AG10803 (cell line): ENCODE results near the gene VRK1.

Source experiments
- DNase-seq: peaks from one replicate; pipeline ENCODE4 v3.0.0; 2010; ENCODE audit warnings: low read depth
- H3K4me3 ChIP-seq: 2 replicates; pipeline ENCODE4 v1.5.1; 2011; ENCODE audit warnings: mild to moderate bottlenecking, low read length, control low read depth
- TF ChIP-seq, protein P1 (sequence below): conservative IDR thresholded peaks from 2 replicates; pipeline ENCODE4 v1.5.1; 2011; ENCODE audit warnings: mild to moderate bottlenecking, low read length, control low read depth, inconsistent platforms

VRK1 gene

DNA sequence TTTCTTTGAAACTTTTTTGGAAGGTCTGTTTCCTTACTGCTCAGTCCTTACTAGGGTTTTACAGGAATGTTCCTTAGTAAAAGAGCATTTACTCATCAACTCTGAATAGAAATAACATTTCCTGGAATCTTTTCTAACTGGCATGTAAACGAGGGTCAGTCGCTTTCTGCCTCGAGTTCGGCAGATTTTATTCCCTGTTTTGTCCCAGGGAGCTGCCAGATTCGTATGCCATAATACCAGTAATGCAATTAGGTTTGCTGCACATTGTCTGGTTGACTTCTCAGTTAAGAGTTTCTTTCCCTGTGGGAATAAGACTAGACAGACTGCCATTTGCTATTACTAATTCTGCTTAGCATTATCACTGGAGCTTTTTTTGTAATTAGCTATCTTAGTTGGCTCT is 91.9 kb downstream of the VRK1 start:
- no peak overlapping the region for H3K4me3 ChIP-seq
- DNase-seq, result no peak
- TF ChIP-seq, protein P1, sequence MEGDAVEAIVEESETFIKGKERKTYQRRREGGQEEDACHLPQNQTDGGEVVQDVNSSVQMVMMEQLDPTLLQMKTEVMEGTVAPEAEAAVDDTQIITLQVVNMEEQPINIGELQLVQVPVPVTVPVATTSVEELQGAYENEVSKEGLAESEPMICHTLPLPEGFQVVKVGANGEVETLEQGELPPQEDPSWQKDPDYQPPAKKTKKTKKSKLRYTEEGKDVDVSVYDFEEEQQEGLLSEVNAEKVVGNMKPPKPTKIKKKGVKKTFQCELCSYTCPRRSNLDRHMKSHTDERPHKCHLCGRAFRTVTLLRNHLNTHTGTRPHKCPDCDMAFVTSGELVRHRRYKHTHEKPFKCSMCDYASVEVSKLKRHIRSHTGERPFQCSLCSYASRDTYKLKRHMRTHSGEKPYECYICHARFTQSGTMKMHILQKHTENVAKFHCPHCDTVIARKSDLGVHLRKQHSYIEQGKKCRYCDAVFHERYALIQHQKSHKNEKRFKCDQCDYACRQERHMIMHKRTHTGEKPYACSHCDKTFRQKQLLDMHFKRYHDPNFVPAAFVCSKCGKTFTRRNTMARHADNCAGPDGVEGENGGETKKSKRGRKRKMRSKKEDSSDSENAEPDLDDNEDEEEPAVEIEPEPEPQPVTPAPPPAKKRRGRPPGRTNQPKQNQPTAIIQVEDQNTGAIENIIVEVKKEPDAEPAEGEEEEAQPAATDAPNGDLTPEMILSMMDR, result no peak

DNA sequence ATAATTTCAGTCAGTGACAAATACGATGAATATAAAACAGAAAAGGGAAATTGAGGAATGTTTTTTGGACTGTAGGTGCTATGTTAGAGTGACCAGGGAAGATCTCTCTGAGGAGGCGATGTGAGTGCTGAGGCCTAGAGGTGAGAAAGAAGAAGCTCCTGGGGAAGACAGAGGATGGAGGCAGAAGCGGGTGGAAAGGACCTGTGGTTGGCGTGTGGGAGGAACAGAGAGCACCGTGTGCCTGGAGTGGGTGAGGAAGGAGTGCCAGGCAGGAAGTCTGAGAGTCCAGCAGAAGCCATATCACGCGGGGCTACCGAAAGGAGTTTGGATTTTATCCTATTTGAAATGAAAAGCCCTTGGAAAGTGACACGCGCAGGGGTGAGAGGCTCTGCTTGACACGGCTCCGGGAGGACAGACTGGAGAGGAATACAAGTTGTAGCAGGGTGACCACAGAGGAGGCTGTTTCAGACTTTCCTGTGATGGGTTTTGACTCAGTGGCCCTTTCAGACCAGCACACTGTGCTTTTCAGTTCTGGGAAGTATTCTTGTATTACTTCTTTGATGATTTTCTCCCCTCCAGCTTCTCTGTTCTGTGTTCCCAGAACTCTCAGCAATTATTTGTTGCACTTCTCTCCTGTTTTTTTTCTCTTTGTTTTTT is 96.9 kb downstream of the VRK1 start:
- no peak for DNase-seq
- TF ChIP-seq, protein P1, result no peak
- H3K4me3 ChIP-seq, result no peak overlapping the region

DNA sequence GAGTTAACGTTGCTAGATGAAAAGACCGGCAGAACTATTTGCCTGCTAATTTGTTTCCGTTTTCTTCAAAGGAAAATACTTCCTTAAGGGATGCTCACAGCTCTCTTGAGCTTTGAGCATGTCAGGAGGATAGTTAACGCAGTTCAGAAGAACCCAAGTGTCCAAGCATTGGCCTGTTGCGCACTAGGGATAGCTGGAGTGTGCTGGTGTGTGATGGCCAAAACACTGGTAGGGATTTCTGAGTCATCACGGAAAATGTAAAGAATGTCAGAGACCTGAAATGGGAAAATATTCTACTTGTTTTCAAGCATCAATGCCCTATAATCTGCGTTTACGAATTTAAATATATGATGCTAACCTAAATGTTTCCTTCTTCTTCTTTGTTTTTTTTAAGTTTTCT is 97.8 kb downstream of the VRK1 start:
- H3K4me3 ChIP-seq, result no peak overlapping the region
- TF ChIP-seq, protein P1, result no peak
- DNase-seq, result no peak

DNA sequence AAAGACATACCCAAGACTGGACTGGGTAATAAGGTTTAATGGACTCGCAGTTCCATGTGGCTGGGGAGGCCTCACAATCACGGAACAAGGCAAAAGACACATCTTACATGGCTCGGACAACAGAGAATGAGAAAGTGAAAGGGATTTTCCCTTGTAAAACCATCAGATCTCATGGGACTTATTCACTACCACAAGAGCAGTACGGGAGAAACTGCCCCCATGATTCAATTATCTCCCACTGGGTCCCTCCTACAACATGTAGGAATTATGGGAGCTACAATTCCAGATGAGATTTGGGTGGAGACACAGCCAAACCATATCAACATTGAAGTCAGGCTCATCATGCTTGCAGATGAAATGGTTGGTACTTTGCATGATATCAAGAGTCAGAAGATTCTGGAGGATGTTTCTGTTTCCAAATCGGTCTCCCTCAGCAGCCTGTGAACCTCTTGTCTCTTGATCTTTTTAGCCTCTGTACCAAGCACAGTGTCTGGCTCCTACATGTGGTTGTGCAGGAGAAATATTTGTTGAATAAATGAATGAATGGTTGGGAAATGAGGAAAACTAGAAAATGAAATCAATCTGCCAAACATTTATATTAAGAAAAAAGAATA is 98.6 kb downstream of the VRK1 start:
- no peak for DNase-seq
- TF ChIP-seq, protein P1, result no peak
- no peak overlapping the region for H3K4me3 ChIP-seq

DNA sequence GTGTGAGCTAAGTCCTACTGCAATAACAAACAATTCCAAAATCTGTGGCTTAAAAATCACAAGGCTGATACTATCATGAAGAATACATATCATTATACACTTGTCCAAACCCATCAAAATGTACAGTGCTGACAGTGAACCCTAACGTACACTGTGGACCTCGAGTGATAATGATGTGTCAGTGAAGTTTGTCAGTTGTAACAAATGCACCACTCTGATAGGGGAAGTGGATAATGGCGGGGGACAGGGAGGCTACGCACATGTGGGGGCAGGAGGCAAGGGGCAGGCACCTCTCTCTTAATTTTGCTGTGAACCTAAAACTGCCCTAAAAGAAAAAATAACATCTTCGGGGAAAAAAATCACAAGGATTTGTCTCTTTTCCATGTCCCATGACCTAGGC is 100.0 kb downstream of the VRK1 start:
- no peak for DNase-seq
- TF ChIP-seq, protein P1, result no peak
- no peak overlapping the region for H3K4me3 ChIP-seq

DNA sequence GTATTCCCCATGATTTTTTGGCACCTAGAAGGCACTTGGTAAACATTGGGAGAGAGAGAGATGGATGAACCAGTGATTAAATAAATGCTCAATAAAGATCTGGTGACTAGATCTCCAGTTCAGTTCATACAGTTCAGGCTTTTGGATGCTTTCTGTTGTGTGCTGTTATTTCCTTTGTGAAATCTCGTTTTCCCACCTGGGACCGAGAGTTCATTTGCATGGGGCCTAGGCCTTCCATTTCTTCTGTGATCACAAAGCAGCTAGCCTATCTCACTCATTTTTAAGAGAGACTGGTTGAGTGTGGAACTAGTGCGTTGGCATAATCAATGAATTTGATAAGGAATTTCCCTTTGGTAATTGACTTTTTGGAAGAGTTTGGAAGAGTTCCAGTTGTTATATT is 104.0 kb downstream of the VRK1 start:
- TF ChIP-seq, protein P1, result no peak
- no peak for DNase-seq
- H3K4me3 ChIP-seq, result no peak overlapping the region

DNA sequence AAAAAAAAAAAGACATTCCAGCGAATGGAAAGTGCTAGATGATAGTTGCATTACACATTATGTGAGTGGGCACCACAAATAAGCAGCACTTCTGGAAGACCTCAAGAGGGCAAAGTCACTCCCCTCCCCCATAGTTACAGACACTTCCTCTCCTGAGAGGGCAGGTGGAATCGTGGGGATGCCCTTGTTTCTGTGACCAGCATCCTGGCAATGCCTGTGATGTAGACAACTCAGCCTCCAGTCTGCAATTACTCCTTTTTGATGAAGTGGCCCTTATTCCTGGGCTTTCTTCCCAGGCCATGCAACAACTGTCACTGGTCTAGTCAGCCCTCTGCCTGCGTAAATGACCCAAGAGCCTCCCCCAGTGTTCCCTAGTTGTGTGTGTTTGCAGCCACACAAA is 104.8 kb downstream of the VRK1 start:
- DNase-seq, result no peak
- TF ChIP-seq, protein P1, result no peak
- no peak overlapping the region for H3K4me3 ChIP-seq
